Immature natural killer cell (primary cell): ENCODE data around the gene XRCC1. TPM values are rescaled to one million over a fixed set of nuclear protein-coding genes. Genes with fewer than 3 reads are reported as not detected.
A peak's percentile ranks its signal among the peaks of the same experiment; 100 is the strongest.
"Not testable (repeated sequence)": the region's sequence is repeated elsewhere in the genome, so short reads cannot be mapped to it uniquely, and the experiment has no call there.

Experiments used
- DNase-seq, 3 donors: peaks; one replicate each; pipeline ENCODE4 v3.0.0; 2022; ENCODE audit warnings: mixed read lengths in 1 of 3
- H3K27ac Mint-ChIP-seq, 6 donors: one replicate each; pipeline ENCODE4 v1.8.0; 2020; ENCODE audit warnings: mixed read lengths in 6 of 6, mild to moderate bottlenecking in 5 of 6, inconsistent platforms in 4 of 6, moderate library complexity in 3 of 6
- H3K27me3 Mint-ChIP-seq, 3 donors: one replicate each; pipeline ENCODE4 v1.8.0; 2020 to 2021; ENCODE audit warnings: low read depth in 3 of 3, mild to moderate bottlenecking in 3 of 3, mixed read lengths in 3 of 3, moderate library complexity in 3 of 3, inconsistent platforms in 1 of 3
- H3K36me3 Mint-ChIP-seq, 3 donors: one replicate each; pipeline ENCODE4 v1.8.0; 2020; ENCODE audit warnings: mixed read lengths in 3 of 3, inconsistent platforms in 2 of 3, mild to moderate bottlenecking in 2 of 3
- H3K4me1 Mint-ChIP-seq, 2 donors: one replicate each; pipeline ENCODE4 v1.8.0; 2020; ENCODE audit warnings: inconsistent platforms in 2 of 2, mild to moderate bottlenecking in 2 of 2, mixed read lengths in 2 of 2, moderate library complexity in 1 of 2
- H3K4me3 Mint-ChIP-seq, 5 donors: one replicate each; pipeline ENCODE4 v1.8.0; 2020; ENCODE audit warnings: mild to moderate bottlenecking in 5 of 5, mixed read lengths in 5 of 5, inconsistent platforms in 3 of 5, moderate library complexity in 3 of 5
- H3K9me3 Mint-ChIP-seq, 6 donors: one replicate each; pipeline ENCODE4 v1.8.0; 2020; ENCODE audit warnings: mild to moderate bottlenecking in 6 of 6, mixed read lengths in 6 of 6, inconsistent platforms in 4 of 6, moderate library complexity in 3 of 6
- polyA plus RNA-seq, 3 donors: library from polyadenylated mRNA; unstranded; fragments of 300-500 nt; fragmentation: Illumina TruSeq; gene quantifications; one replicate each; pipeline ENCODE4 v1.2.3, GENCODE V29; 2021

XRCC1 gene
- polyA plus RNA-seq, 3 donors from 2014 or later: 13.3 to 34.3 (median 15.2) TPM

DNA sequence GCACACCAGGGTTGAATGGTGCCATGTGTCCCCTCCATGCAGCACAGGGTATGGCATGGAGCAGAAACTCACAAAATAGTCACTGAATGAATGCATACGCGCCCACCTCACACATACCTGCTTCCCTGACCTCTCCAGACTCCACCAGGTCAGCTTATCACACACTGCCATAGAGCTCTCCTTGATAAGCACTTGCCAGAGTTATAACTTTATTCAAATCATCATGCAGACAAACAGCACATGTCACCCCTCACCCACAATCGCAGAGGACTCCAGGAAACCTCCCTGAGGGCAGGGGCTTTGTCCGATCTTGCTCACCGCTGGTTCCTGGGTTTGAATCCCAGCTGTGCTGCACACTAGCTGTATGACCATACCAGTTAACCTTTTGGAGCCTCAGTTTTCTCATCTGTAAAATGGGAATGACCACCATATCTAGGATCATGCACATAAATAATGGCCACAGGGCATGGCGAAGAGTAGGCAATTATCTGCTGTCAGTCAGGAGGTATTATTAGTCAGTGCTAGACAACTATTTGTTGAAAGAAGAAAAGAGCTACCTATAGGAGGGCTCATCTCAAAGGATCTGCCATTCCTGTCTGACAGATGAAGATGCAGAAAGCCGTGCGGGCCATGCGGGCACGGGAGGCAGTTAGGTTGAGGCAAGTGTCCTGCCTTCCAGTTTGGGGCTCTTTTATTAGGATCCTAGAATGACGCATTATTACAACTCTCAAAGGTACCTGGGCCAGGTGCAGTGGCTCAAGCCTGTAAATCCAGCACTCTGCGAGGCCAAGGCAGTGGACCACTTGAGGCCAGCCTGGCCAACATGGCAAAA, 14.0 kb downstream of the XRCC1 start:
- H3K4me3 Mint-ChIP-seq: peak overlapping the region in 1 of 5 donors; percentile 76
- H3K27me3 Mint-ChIP-seq: peaks cover 4 to 11% (median 7%) of the 10 kb centered on the region in 3 donors
- H3K27ac Mint-ChIP-seq: peak overlapping the region; percentile 93 to 100 (median 98)
- DNase-seq: no peak
- peaks cover 3 to 7% (median 3%) of the 10 kb centered on the region in 3 donors for H3K36me3 Mint-ChIP-seq
- peaks cover 51 to 52% of the 10 kb centered on the region in 2 donors for H3K4me1 Mint-ChIP-seq
- H3K9me3 Mint-ChIP-seq: no peaks in the 10 kb centered on the region

DNA sequence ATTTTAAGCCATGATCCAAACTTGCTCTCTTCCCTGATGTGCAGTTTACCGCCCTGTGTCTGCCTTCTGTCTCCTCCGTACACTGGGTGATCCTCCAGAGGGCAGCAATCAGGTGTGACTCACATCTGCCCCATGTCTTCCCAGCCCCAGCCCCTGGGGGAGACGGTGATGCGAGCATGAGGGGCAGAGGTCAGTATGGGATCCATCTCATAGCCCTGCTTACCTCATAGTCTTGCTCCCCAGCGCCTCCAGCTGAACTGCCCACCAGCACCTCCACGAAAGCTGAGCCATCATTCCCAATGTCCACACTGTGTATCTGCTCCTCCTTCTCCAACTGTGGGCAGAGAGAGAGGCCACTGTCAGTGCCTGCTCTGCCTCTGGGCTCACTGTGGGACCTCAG, 14.6 kb downstream of the XRCC1 start:
- Mint-ChIP-seq H3K4me3 (no peak overlapping the region), H3K36me3 (peaks cover 3 to 7% (median 3%) of the 10 kb centered on the region in 3 donors), H3K9me3 (no peaks in the 10 kb centered on the region), H3K27me3 (peaks cover 4 to 11% (median 7%) of the 10 kb centered on the region in 3 donors), H3K27ac (peak overlapping the region; percentile 75 to 100 (median 97)), H3K4me1 (peaks cover 51 to 52% of the 10 kb centered on the region in 2 donors)
- no peak for DNase-seq

DNA sequence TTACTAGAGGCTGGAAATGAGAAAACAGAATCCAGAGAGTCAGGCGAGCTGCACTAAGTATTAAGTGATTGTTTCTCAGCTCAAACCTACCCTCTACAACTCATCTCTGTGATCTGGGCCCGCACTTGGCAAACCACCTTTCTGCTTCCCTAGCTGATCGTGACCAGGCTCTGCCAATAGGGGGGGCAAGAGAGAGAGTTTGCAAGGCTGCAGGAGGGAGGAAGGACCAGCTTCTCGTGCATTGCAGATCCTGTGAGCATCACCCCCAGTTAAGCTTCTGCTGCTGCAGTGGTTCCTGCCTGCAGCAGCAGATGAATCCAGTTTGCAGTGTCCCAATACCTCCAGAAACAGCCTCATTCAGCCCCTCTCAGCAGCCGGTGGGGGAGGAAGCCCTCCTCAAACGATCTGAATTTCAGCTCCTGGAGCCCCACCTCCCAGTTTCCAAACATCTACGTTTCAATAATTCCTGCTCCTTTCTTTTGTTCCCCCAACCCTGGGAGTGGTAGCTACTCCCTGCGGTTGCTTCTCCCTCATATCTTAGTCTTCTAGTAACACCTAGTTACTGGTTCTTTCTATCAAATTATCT, 20.0 kb downstream of the XRCC1 start:
- no peaks in the 10 kb centered on the region for H3K27me3 Mint-ChIP-seq
- no peaks in the 10 kb centered on the region for H3K9me3 Mint-ChIP-seq
- H3K36me3 Mint-ChIP-seq: peaks cover 13 to 35% (median 18%) of the 10 kb centered on the region in 3 donors
- no peak overlapping the region for H3K4me3 Mint-ChIP-seq
- peak overlapping the region; percentile 4 to 82 (median 50) for H3K27ac Mint-ChIP-seq
- peaks cover 9% of the 10 kb centered on the region in 2 donors for H3K4me1 Mint-ChIP-seq
- DNase-seq: peak; percentile 78 to 85 (median 79)

DNA sequence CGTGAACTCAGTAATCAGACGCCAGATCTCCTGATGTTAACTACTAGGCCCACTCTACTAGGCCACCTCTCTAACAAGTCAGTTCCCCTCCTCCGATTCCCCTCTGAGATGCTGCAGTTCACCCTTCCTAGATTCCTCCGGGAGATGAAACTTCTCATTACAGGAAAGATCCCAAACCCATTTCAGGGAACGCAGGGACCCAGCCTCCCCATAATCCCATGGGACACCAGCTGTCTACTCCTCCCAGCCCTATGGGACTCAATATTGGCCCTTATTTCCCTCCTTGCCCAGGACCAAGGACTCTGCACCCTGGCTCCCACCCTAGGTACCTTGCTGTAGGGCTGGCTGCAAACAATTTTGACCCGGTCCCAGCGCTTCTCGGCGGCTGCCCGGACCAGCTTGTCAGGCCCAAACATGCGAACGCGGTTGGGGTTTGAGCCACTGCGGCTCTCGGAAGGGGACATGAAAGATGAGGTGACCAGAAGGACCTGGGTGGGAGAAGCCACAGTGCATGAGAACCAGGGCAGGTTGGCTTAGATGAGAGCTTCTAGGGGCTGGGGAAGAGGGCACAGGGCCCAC, 20.9 kb downstream of the XRCC1 start:
- Mint-ChIP-seq H3K9me3 (no peaks in the 10 kb centered on the region), H3K4me1 (peaks cover 8 to 9% of the 10 kb centered on the region in 2 donors), H3K27me3 (no peaks in the 10 kb centered on the region), H3K27ac (peak overlapping the region in 1 of 6 donors; percentile 45), H3K4me3 (no peak overlapping the region), H3K36me3 (peaks cover 13 to 40% (median 20%) of the 10 kb centered on the region in 3 donors)
- DNase-seq: no peak

DNA sequence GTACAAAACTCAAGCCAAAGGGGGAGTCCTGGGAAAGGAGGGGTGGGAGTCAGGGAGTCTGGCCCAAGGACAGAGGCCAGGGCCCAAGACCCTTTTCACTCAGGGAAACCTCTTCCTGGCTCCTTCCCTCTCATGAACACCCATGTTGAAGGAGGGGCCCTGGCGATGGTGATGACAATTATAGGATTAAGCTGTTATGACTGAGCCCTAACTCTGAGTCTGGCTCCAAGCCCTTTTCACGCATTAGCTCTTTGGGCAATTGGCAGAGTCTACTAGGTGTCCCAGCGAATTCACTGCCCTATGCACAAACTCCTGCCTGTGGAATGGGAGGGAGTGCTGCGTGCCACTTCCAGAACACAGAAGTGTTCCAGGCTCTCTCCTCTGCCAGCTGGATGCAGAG, 21.7 kb downstream of the XRCC1 start:
- H3K27me3 Mint-ChIP-seq: no peaks in the 10 kb centered on the region
- peaks cover 8 to 9% of the 10 kb centered on the region in 2 donors for H3K4me1 Mint-ChIP-seq
- peak overlapping the region in 1 of 6 donors; percentile 31 for H3K27ac Mint-ChIP-seq
- no peak overlapping the region for H3K4me3 Mint-ChIP-seq
- H3K36me3 Mint-ChIP-seq: peaks cover 13 to 40% (median 19%) of the 10 kb centered on the region in 3 donors
- no peaks in the 10 kb centered on the region for H3K9me3 Mint-ChIP-seq
- DNase-seq: no peak

DNA sequence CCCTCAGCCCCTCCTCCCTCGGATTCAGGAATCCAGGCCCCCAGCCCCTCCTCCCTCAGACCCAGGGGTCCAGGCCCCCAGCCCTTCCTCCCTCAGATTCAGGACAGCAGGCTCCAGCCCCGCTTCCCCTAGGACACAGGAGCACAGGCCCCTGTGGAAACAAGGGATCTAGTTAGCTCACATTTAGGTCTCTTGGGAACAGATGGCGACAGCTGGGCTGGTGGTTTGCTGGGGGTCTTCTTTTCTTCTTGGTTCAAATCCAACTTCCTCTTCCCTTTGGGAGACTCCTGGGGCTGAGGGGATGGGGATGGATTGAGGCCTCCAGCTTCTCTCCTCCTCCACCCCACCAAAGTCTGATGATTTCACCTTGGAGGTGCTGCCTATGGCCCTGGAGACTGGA, 22.7 kb downstream of the XRCC1 start:
- no peak for DNase-seq
- Mint-ChIP-seq H3K4me3 (no peak overlapping the region), H3K36me3 (peaks cover 13 to 37% (median 16%) of the 10 kb centered on the region in 3 donors)

DNA sequence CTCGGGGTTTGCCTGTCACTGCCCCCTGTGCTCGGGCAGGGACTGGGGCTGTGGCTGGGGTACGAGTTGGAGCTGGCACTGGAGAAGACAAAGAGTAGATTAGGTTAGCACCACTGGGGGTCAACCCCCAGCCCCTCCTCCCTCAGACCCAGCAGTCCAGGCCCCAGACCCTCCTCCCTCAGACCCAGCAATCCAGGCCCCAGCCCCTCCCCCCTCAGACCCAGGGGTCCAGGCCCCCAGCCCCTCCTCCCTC, 23.2 kb downstream of the XRCC1 start:
- Mint-ChIP-seq H3K27ac (no peak overlapping the region), H3K27me3 (no peaks in the 10 kb centered on the region), H3K4me1 (peaks cover 8 to 9% of the 10 kb centered on the region in 2 donors), H3K9me3 (no peaks in the 10 kb centered on the region), H3K36me3 (peaks cover 10 to 33% (median 16%) of the 10 kb centered on the region in 3 donors), H3K4me3 (no peak overlapping the region)
- no peak for DNase-seq

More for the DNA sequence above, 22.7 kb downstream of the XRCC1 start:
- no peaks in the 10 kb centered on the region for H3K9me3 Mint-ChIP-seq
- no peak overlapping the region for H3K27ac Mint-ChIP-seq
- H3K27me3 Mint-ChIP-seq: no peaks in the 10 kb centered on the region
- H3K4me1 Mint-ChIP-seq: peaks cover 8 to 9% of the 10 kb centered on the region in 2 donors

DNA sequence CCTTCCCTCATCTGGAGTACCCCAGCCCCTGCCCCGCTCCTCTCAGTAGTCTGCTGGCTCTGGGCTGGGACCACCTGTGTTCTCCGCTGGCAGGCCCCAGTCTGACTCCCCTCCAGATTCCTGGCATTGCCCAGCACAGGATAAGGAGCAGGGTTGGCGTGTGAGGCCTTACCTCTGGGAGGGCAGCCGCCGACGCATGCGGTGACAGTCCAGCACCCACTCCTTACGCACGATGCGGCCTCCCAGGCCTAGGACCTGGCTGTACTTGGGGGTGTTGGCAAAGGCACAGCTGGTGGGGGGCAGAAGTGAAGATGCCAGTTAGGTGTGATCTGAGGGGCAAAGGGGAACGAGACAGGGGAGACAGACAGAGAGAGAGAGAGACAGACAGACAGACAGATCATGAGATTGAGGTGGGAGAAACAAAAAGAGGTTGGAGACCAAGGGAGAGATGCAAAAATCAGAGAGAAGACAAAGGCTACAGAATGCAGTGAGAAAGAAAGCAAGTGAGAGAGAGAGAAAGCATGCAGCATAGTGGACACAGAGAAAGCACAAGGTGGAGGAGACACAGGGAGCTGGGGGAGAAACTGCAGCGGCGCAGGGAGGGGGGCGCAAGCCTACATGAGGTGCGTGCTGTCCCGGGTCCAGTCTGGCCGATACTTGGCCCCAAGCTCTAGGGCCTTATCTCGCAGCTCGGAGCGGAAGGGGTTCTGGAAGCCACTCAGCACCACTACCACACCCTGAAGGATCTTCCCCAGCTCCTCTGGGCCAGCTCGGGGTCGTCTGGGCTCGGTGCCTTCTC, 23.7 kb downstream of the XRCC1 start:
- peak overlapping the region in 2 of 6 donors; percentile 86 to 87 for H3K27ac Mint-ChIP-seq
- H3K27me3 Mint-ChIP-seq: no peaks in the 10 kb centered on the region
- H3K4me3 Mint-ChIP-seq: no peak overlapping the region
- H3K9me3 Mint-ChIP-seq: no peaks in the 10 kb centered on the region
- peaks cover 8 to 9% of the 10 kb centered on the region in 2 donors for H3K4me1 Mint-ChIP-seq
- peaks cover 10 to 33% (median 16%) of the 10 kb centered on the region in 3 donors for H3K36me3 Mint-ChIP-seq
- DNase-seq: no peak

DNA sequence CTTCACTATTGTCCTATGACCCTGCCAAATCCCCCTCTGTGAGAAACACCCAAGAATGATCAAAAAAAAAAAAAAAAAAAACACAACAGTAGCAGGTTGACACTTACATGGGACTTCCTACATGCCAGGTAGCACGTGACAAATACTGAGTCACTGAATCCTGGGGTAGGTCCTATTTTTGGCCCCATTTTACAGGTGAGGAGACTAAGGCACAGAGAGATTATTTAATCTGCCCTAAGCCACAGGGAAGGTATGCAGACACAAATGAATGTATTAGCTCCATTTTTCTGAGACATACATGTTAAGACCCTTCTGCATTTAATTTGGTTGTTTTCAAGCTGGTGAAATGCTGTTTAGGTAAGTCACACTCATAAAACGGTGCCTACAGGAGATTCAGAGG, 26.6 kb downstream of the XRCC1 start:
- H3K27ac Mint-ChIP-seq: peak overlapping the region in 1 of 6 donors; percentile 6
- no peaks in the 10 kb centered on the region for H3K9me3 Mint-ChIP-seq
- no peaks in the 10 kb centered on the region for H3K27me3 Mint-ChIP-seq
- DNase-seq: no peak
- H3K4me1 Mint-ChIP-seq: no peaks in the 10 kb centered on the region
- no peak overlapping the region for H3K4me3 Mint-ChIP-seq
- H3K36me3 Mint-ChIP-seq: peaks cover 0 to 21% (median 9%) of the 10 kb centered on the region in 3 donors

DNA sequence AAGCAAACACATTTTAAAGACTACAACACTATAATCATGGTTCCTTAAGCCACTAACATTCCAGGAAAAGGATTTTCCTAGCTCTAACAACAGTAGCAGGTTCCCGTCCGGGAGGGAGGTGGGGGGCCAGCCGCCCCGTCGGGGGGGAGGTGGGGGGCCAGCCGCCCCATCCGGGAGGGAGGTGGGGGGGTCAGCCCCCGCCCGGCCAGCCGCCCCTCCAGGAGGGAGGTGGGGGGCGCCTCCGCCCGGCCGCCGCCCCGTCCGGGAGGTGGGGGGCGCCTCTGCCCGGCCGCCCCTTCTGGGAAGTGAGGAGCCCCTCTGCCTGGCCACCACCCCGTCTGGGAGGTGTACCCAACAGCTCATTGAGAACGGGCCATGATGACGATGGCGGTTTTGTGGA, 27.4 kb downstream of the XRCC1 start:
- H3K27me3 Mint-ChIP-seq, H3K4me3 Mint-ChIP-seq, DNase-seq, H3K27ac Mint-ChIP-seq, H3K4me1 Mint-ChIP-seq, H3K9me3 Mint-ChIP-seq: not testable (repeated sequence)
- peaks cover 0 to 25% (median 9%) of the 10 kb centered on the region in 3 donors for H3K36me3 Mint-ChIP-seq

DNA sequence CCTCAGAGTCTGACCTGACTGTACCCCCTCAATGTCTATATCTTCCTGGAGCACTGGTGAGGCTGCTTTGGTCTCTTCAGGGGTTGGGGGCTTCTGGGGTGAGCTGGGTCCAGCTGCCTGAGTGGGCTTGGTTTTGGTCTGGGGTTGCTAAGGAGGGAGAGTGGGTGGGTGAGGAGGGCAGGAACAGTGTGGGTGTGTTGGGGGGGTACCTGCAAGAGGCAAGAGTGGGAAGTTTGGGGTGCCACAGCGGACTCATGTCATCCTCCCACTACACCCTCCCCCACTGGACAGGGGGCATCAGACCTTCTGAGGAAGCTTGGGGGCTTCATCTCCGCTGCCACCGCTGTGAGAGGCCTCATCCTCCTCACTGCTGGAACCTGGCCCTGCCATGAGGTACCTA, 28.7 kb downstream of the XRCC1 start:
- peaks cover 4 to 29% (median 6%) of the 10 kb centered on the region in 3 donors for H3K36me3 Mint-ChIP-seq
- no peak overlapping the region for H3K27ac Mint-ChIP-seq
- DNase-seq: no peak
- H3K27me3 Mint-ChIP-seq: no peaks in the 10 kb centered on the region
- H3K4me1 Mint-ChIP-seq: no peaks in the 10 kb centered on the region
- no peaks in the 10 kb centered on the region for H3K9me3 Mint-ChIP-seq
- H3K4me3 Mint-ChIP-seq: no peak overlapping the region

DNA sequence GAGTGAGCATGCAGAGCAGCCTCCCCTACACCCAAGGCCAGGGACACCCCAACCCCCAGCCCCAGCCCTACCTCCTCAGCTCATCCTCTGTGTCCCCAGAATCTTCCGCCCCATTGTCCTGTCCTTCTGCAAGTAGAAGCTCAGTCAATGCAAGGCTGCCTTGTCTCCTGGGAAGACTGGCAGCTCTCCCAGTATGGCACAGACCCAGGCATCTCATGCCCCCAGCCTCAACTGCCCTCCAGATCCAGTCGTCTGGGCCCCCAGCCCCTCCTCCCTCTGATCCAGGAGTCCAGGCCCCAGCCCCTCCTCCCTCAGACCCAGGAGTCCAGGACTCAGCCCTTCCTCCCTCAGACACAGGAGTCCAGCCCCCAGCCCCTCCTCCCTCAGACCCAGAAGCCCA, 29.3 kb downstream of the XRCC1 start:
- Mint-ChIP-seq H3K4me1 (no peaks in the 10 kb centered on the region), H3K9me3 (no peaks in the 10 kb centered on the region), H3K27ac (no peak overlapping the region), H3K4me3 (no peak overlapping the region), H3K36me3 (peaks cover 5 to 27% (median 7%) of the 10 kb centered on the region in 3 donors), H3K27me3 (no peaks in the 10 kb centered on the region)
- DNase-seq: no peak

DNA sequence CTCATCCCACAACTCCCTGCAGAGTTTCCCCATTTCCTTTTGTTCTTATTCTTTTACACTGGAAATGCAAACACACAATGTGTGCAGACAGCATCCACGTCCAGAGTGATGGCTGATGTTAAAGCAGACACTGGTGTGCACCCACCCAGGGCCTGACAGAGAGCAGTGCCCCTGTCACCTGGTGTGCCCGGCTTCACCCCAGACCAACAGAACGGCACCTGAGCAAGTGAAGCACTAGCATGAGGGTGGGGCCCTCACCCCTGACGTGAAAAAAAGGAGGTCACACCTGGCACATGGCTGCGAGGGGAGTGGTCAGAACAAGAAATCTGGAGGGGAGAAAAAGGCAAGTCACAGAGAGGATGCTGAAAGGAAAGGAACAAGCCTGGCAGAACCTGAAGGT, 30.1 kb downstream of the XRCC1 start:
- Mint-ChIP-seq H3K27me3 (no peaks in the 10 kb centered on the region), H3K4me1 (no peaks in the 10 kb centered on the region), H3K36me3 (peaks cover 4 to 27% (median 7%) of the 10 kb centered on the region in 3 donors), H3K4me3 (no peak overlapping the region), H3K27ac (no peak overlapping the region), H3K9me3 (no peaks in the 10 kb centered on the region)
- DNase-seq: no peak
